A673 (cell line): ENCODE measurements around the gene IQCK. TPM values are rescaled to one million over a fixed set of nuclear protein-coding genes. Genes with fewer than 3 reads are reported as not detected.

Experiments
- BruUV-seq: library from RNA; stranded (reverse); fragments of 400-500 nt; replicated peaks from 2 replicates; lab custom pipeline; 2021; lab: Mats Ljungman, UMichigan
- CTCF ChIA-PET: fragments of 300-600 bp; sonication (Branson Sonifier 250); formaldehyde crosslinking; loops from one replicate; lab custom pipeline; 2022; ENCODE audit warnings: antibody characterized with exemption; lab: Charles Lee
- POLR2A ChIA-PET: fragments of 300-600 bp; sonication (Branson Sonifier 250); formaldehyde crosslinking; loops from one replicate; lab custom pipeline; 2022; ENCODE audit warnings: antibody characterized with exemption; ENCODE audit not compliant: low non-redundant PET; lab: Charles Lee
- DNase-seq: peaks from one replicate; pipeline ENCODE4 v3.0.0-alpha.2; 2015; ENCODE audit warnings: low spot score
- H3K27ac ChIP-seq: fragments of 200-600 bp; sonication (generic); 2 replicates; pipeline ENCODE4 v1.5.1; 2016; ENCODE audit warnings: mixed run types, low read depth, mild to moderate bottlenecking, mixed read lengths, antibody characterized with exemption, low read length; ENCODE audit not compliant: poor library complexity, severe bottlenecking
- H3K27me3 ChIP-seq: fragments of 200-600 bp; sonication (generic); replicated peaks from 2 replicates; pipeline ENCODE4 v1.6.1; 2017; ENCODE audit warnings: mixed run types, low read depth, mild to moderate bottlenecking, mixed read lengths, antibody characterized with exemption, low read length; ENCODE audit not compliant: insufficient read depth, poor library complexity
- H3K36me3 ChIP-seq: fragments of 200-600 bp; sonication (generic); 2 replicates; pipeline ENCODE4 v1.6.1; 2016; ENCODE audit warnings: mixed run types, mild to moderate bottlenecking, mixed read lengths, antibody characterized with exemption, low read length; ENCODE audit not compliant: insufficient read depth, poor library complexity, severe bottlenecking
- H3K4me1 ChIP-seq: fragments of 200-600 bp; sonication (generic); 2 replicates; pipeline ENCODE4 v1.6.1; 2017; ENCODE audit warnings: mixed run types, mild to moderate bottlenecking, mixed read lengths, antibody characterized with exemption, low read length; ENCODE audit not compliant: insufficient read depth, poor library complexity, severe bottlenecking
- H3K4me3 ChIP-seq: fragments of 200-600 bp; sonication (generic); 2 replicates; pipeline ENCODE4 v1.5.1; 2016; ENCODE audit warnings: low read depth, mixed run types, mild to moderate bottlenecking, mixed read lengths, low read length; ENCODE audit not compliant: poor library complexity, severe bottlenecking
- H3K9me3 ChIP-seq: fragments of 200-600 bp; sonication (generic); 2 replicates; pipeline ENCODE4 v1.6.1; 2016; ENCODE audit warnings: mixed run types, low read depth, mild to moderate bottlenecking, mixed read lengths, antibody characterized with exemption, low read length; ENCODE audit not compliant: poor library complexity, severe bottlenecking
- CTCF ChIP-seq: fragments of 300-800, 200-600 bp; sonication (generic); conservative IDR thresholded peaks from 2 replicates; pipeline ENCODE4 v1.5.1; 2017; ENCODE audit warnings: low read depth, mild to moderate bottlenecking, antibody characterized with exemption, low read length, moderate library complexity, mixed read lengths
- EZH2 ChIP-seq: fragments of 200-600 bp; sonication (generic); IDR thresholded peaks from 2 replicates; pipeline ENCODE4 v1.6.1; 2017; ENCODE audit warnings: borderline replicate concordance, low read depth, mild to moderate bottlenecking, mixed read lengths, antibody characterized with exemption, low read length; ENCODE audit not compliant: poor library complexity, severe bottlenecking
- intact Hi-C: fragments of 100-400 bp; cut with micrococcal nuclease; formaldehyde crosslinking; loops from one replicate; pipeline ENCODE4 v1.10.0; 2022; ENCODE audit not compliant: unreplicated experiment
- total RNA-seq: library from RNA; stranded (reverse); gene quantifications from 2 replicates; pipeline ENCODE4 v1.2.3, GENCODE V29; 2021

Gene IQCK
- total RNA-seq, 1 experiment from 2014 or later = 11.2 TPM

GRCh38 chr16:19745286-19746010 is 27.4 kb downstream of the IQCK start:
- TF ChIP-seq EZH2 (no peak), CTCF (no peak)
- Histone ChIP-seq H3K4me3 (no peak overlapping the region), H3K4me1 (peaks cover 9% of the 10 kb centered on the region), H3K9me3 (no peaks in the 10 kb centered on the region), H3K27ac (no peak overlapping the region), H3K27me3 (no peaks in the 10 kb centered on the region), H3K36me3 (no peaks in the 10 kb centered on the region)
- BruUV-seq = no TSS peak
- ChIA-PET CTCF (no interaction called here), POLR2A (no interaction called here)
- intact Hi-C loops = no loop called here
- no peak for DNase-seq

- H3K36me3 ChIP-seq = no peaks in the 10 kb centered on the region
- intact Hi-C loops = no loop called here
- H3K9me3 ChIP-seq = no peaks in the 10 kb centered on the region
- CTCF ChIA-PET = no interaction called here
- H3K27me3 ChIP-seq = no peaks in the 10 kb centered on the region
- POLR2A ChIA-PET = no interaction called here
- H3K4me1 ChIP-seq = peaks cover 9% of the 10 kb centered on the region
- BruUV-seq = no TSS peak
- no peak overlapping the region for H3K27ac ChIP-seq
- no peak overlapping the region for H3K4me3 ChIP-seq
- TF ChIP-seq EZH2 = no peak
- TF ChIP-seq CTCF = no peak
- no peak for DNase-seq
These were observed 28.5 kb downstream of the IQCK start for GRCh38 chr16:19746561-19746960.

DNA sequence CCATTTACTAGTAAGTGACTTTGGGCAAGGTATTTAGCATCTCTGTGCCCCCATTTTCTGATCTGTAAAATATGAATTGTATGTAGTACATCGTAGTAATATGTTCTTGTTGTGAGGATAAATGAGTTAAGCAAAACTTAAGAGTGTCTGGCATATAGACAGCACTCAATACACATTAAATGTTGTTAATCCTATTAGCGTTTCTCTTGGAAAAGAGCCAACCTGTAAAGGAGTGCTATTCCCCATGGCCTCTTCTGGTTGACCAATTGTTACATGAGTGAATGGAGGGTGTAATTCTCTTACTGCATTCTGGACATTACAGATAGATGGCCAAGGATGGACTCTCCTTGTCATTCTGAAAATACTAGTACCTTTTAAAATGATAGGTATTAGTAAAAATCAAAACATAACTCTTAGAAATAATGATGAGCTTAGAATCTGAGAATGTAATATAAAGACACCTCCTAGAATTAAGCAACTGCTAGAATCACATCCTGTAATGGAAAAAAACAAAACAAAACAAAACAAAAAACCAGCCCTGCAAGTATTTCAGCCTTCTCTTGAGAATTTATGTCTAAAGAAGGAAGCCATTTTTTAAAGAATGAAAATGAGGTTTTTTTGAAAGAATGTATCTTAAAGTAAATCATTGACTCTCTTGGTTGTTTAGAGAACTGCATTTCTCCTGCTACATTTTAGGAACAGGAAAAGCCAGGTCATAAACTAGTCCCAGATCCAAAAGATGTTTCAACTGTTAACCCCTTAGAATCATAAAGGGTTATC is 30.5 kb downstream of the IQCK start:
- Histone ChIP-seq H3K27me3 (no peaks in the 10 kb centered on the region), H3K4me1 (peaks cover 9% of the 10 kb centered on the region), H3K36me3 (no peaks in the 10 kb centered on the region), H3K9me3 (no peaks in the 10 kb centered on the region), H3K4me3 (no peak overlapping the region), H3K27ac (no peak overlapping the region)
- POLR2A ChIA-PET = interaction anchor here (0.5 kb wide), 1 partner anchor 148 kb away, joined by 12 read pairs; no protein-coding TSS in a partner anchor
- no TSS peak for BruUV-seq
- intact Hi-C loops = no loop called here
- no peak for TF ChIP-seq EZH2
- DNase-seq = peak; percentile 44
- CTCF ChIA-PET = interaction anchor here (0.6 to 0.7 kb wide), 2 partner anchors 15 to 84 kb away, joined by 3 read pairs; no protein-coding TSS in a partner anchor
